ENCODE results near the gene INSM1. TPM values are rescaled to one million over a fixed set of nuclear protein-coding genes. Genes with fewer than 3 reads are reported as not detected.

Gene INSM1
- total and polyA plus RNA-seq, 7 donors, result 0.36 to 1.4 (median 0.80) TPM; not detected in 2

DNA sequence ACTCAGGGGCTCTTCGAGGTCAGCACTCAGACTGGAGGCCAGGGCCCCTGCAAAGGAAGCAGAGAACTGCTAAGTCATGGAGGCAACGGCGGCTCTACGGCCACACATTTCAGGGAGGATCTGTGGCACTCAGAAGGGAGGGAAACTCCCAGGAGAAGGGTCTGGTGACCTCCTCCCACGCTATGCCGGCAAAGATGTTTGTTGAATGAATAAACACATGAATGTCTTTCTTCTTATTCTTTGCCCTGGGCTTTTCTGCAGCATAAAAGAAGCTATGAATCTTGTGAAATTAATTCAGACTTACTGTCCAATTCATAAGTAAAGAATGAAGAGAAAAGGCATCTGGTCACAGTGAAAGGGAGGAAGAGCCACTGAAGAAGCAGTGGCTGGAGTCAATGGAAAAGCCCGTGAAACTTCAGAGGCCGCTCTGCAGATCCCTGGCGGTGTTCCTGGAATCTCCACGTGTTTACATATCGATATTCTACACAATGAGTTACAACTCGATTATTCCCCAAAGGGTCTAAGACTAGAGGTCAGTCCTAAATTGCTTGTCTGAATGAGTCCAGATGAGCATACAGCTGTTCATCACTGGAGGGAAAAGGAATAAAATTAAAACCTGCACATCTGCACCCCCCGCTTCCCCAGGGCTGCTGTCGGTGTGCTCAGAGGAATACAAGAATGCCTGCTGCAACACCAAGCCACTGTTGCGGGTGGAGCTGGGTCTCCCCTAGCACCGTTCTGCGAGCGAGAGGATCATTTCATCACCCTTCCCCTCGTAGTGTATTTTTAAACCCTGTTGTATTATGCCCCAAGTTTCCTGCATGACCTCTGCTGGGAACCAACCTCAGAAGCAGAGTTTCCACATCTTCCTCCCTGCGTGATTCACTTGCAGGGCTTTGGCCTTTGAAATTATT lies 25.6 kb downstream of the INSM1 start:
- DNase-seq, result no peak
- TF ChIP-seq POLR2A (IDR thresholded peaks at IDR 0.05), result no peak
- TF ChIP-seq, protein P1, sequence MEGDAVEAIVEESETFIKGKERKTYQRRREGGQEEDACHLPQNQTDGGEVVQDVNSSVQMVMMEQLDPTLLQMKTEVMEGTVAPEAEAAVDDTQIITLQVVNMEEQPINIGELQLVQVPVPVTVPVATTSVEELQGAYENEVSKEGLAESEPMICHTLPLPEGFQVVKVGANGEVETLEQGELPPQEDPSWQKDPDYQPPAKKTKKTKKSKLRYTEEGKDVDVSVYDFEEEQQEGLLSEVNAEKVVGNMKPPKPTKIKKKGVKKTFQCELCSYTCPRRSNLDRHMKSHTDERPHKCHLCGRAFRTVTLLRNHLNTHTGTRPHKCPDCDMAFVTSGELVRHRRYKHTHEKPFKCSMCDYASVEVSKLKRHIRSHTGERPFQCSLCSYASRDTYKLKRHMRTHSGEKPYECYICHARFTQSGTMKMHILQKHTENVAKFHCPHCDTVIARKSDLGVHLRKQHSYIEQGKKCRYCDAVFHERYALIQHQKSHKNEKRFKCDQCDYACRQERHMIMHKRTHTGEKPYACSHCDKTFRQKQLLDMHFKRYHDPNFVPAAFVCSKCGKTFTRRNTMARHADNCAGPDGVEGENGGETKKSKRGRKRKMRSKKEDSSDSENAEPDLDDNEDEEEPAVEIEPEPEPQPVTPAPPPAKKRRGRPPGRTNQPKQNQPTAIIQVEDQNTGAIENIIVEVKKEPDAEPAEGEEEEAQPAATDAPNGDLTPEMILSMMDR (IDR thresholded peaks at IDR 0.05), result no peak
- H3K27ac ChIP-seq, result no peak overlapping the region
- H3K4me3 ChIP-seq, result no peak overlapping the region
- no peaks in the 10 kb centered on the region for H3K9me3 ChIP-seq
- WGBS, 2 donors, result 66 to 87% methylated on average over 20 of the region's 20 CpGs
- intact Hi-C loops (cut with DNase I), result no loop called here
- H3K36me3 ChIP-seq, result peaks cover 0 to 12% (median 0%) of the 10 kb centered on the region in 4 donors
- no peaks in the 10 kb centered on the region for H3K27me3 ChIP-seq
- no peaks in the 10 kb centered on the region for H3K4me1 ChIP-seq

DNA sequence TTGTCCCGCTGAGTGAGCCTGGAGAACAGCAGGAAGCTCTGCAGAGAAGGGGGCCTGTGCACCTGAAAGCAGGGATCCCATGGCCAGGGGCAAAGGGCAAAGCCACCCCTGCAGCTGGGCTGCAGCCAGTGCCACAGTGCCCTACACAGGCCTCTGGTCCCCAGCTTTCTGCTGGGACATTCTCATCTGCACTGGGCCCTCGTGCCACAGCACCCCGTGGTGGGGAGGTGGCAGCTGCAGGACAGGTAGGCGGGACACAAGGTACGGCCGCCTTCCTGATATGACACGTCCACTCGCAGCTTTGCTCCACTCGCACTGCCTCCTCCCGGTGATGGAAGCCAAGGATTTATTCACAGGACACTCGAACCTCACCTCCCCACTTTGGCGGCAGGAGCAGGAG lies 27.2 kb downstream of the INSM1 start:
- no peaks in the 10 kb centered on the region for H3K9me3 ChIP-seq
- no peaks in the 10 kb centered on the region for H3K27me3 ChIP-seq
- no peak overlapping the region for H3K27ac ChIP-seq
- DNase-seq, result no peak
- WGBS, 2 donors, result 93 to 95% methylated on average over 12 of the region's 12 CpGs
- no peak overlapping the region for H3K4me3 ChIP-seq
- TF ChIP-seq, protein P1 (IDR thresholded peaks at IDR 0.05), result no peak
- TF ChIP-seq POLR2AphosphoS5 (IDR thresholded peaks at IDR 0.05) (no peak), POLR2A (IDR thresholded peaks at IDR 0.05) (no peak), EP300 (IDR thresholded peaks at IDR 0.05) (no peak)
- H3K4me1 ChIP-seq, result no peaks in the 10 kb centered on the region
- peaks cover 0 to 12% (median 0%) of the 10 kb centered on the region in 4 donors for H3K36me3 ChIP-seq
- intact Hi-C loops (cut with DNase I), result no loop called here

GRCh38 chr20:20395903-20396568 lies 28.1 kb downstream of the INSM1 start:
- Histone ChIP-seq H3K4me3 (no peak overlapping the region), H3K36me3 (peaks cover 0 to 12% (median 0%) of the 10 kb centered on the region in 4 donors), H3K4me1 (no peaks in the 10 kb centered on the region), H3K27ac (no peak overlapping the region), H3K27me3 (no peaks in the 10 kb centered on the region), H3K9me3 (no peaks in the 10 kb centered on the region)
- intact Hi-C loops (cut with DNase I), result no loop called here
- WGBS, 2 donors, result 97% methylated on average over 29 of the region's 29 CpGs
- DNase-seq, result no peak
- no peak for TF ChIP-seq POLR2AphosphoS5 (IDR thresholded peaks at IDR 0.05)
- TF ChIP-seq, protein P1 (IDR thresholded peaks at IDR 0.05), result no peak
- no peak for TF ChIP-seq EP300 (IDR thresholded peaks at IDR 0.05)
- TF ChIP-seq POLR2A (IDR thresholded peaks at IDR 0.05), result no peak

DNA sequence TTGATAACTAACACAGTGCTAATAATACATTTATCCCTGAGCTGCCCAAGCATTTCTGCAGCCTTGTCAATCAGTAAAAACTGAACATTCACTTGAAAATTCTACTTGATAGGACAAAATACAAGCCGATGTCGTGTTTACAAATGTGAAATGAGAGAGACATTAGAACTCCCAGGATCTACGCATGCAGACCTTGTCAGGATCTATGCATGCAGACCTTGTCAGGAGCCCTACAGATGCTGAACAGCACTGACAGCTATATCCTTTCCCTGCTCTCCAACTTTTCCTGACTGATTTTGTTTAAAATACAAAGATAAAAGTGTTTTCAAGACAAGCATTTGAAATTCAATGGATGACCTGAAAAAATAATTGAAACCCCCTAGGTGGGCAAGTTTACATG lies 28.9 kb downstream of the INSM1 start:
- no peak overlapping the region for H3K27ac ChIP-seq
- H3K9me3 ChIP-seq, result no peaks in the 10 kb centered on the region
- peaks cover 0 to 10% (median 0%) of the 10 kb centered on the region in 4 donors for H3K36me3 ChIP-seq
- TF ChIP-seq, protein P1 (IDR thresholded peaks at IDR 0.05), result no peak
- no peak for TF ChIP-seq POLR2AphosphoS5 (IDR thresholded peaks at IDR 0.05)
- no peak for TF ChIP-seq POLR2A (IDR thresholded peaks at IDR 0.05)
- no peak for TF ChIP-seq EP300 (IDR thresholded peaks at IDR 0.05)
- H3K4me3 ChIP-seq, result no peak overlapping the region
- H3K4me1 ChIP-seq, result no peaks in the 10 kb centered on the region
- no peak for DNase-seq
- intact Hi-C loops (cut with DNase I), result no loop called here
- no peaks in the 10 kb centered on the region for H3K27me3 ChIP-seq
- 94 to 97% methylated on average over 3 of the region's 3 CpGs for WGBS, 2 donors

Data from sigmoid colon (tissue), 7 donors.